Dedifferentiated amniotic fluid mesenchymal stem cell (primary cell): ENCODE results near the gene SIN3B.

ENCODE experiments used
- DNase-seq: peaks from one replicate; pipeline ENCODE4 v3.0.0-alpha.2; 2016; ENCODE audit errors: extremely low spot score

SIN3B gene

GRCh38 chr19:16904599-16904998 lies 75.4 kb downstream of the SIN3B start:
- no peak for DNase-seq

GRCh38 chr19:16908759-16909158 lies 79.6 kb downstream of the SIN3B start:
- no peak for DNase-seq

GRCh38 chr19:16911046-16911445 lies 81.8 kb downstream of the SIN3B start:
- no peak for DNase-seq

GRCh38 chr19:16912780-16913179 lies 83.6 kb downstream of the SIN3B start:
- no peak for DNase-seq

- DNase-seq: no peak
Observed at GRCh38 chr19:16914421-16914820, 85.2 kb downstream of the SIN3B start.

GRCh38 chr19:16915135-16915534 lies 85.9 kb downstream of the SIN3B start:
- DNase-seq: no peak

- DNase-seq: no peak
Observed at GRCh38 chr19:16915734-16916133, 86.5 kb downstream of the SIN3B start.

- DNase-seq: no peak
Observed at GRCh38 chr19:16917401-16917800, 88.2 kb downstream of the SIN3B start.

- DNase-seq: no peak
Observed at GRCh38 chr19:16919496-16919895, 90.3 kb downstream of the SIN3B start.

- peak; percentile 32 for DNase-seq
Observed at GRCh38 chr19:16920816-16921529, 91.8 kb downstream of the SIN3B start.

GRCh38 chr19:16921766-16922591 lies 92.8 kb downstream of the SIN3B start:
- DNase-seq: no peak

- DNase-seq: no peak
Observed at GRCh38 chr19:16922592-16922934, 93.4 kb downstream of the SIN3B start.

GRCh38 chr19:16922949-16923348 lies 93.8 kb downstream of the SIN3B start:
- DNase-seq: no peak

GRCh38 chr19:16927883-16928282 lies 98.7 kb downstream of the SIN3B start:
- no peak for DNase-seq

GRCh38 chr19:16928351-16928750 lies 99.2 kb downstream of the SIN3B start:
- no peak for DNase-seq

- no peak for DNase-seq
Observed at GRCh38 chr19:16928916-16929315, 99.7 kb downstream of the SIN3B start.
